Esophagus squamous epithelium (tissue), 4 donors: ENCODE results near the gene VEZF1.

Source experiments
- CTCF ChIP-seq, 6 experiments: fragments of 450-650 bp in 4 of 6; fragments of 200-600 bp in 2 of 6; sonication (generic) in 2 of 6; IDR thresholded peaks; one replicate each; pipeline ENCODE4 v1.5.1; 2016 to 2019; ENCODE audit warnings: antibody characterized with exemption in 6 of 6, mild to moderate bottlenecking in 4 of 6, moderate library complexity in 4 of 6
- POLR2A ChIP-seq, 4 donors: fragments of 450-650 bp; IDR thresholded peaks; one replicate each; pipeline ENCODE4 v1.6.1; 2017; ENCODE audit warnings: antibody characterized with exemption in 4 of 4, mild to moderate bottlenecking in 4 of 4, moderate library complexity in 3 of 4

- TF ChIP-seq CTCF (IDR thresholded peaks at IDR 0.05): no peak
- no peak for TF ChIP-seq POLR2A (IDR thresholded peaks at IDR 0.05)
Measured at GRCh38 chr17:58004060-58004459, 16.0 kb upstream of the VEZF1 start.
